C4-2B (cell line): ENCODE measurements around the gene PTPN11.
"Not testable (repeated sequence)": the region's sequence is repeated elsewhere in the genome, so short reads cannot be mapped to it uniquely, and the experiment has no call there.

Source experiments
- H3K27ac ChIP-seq: fragments of 450-650 bp; 2 replicates; pipeline ENCODE4 v1.5.1; 2017
- ZFX ChIP-seq: fragments of 450-650 bp; IDR thresholded peaks from 2 replicates; pipeline ENCODE4 v1.6.1; 2017
- TF ChIP-seq, protein P1 (sequence below): fragments of 450-650 bp; conservative IDR thresholded peaks from 2 replicates; pipeline ENCODE4 v1.5.1; 2017; ENCODE audit warnings: mild to moderate bottlenecking

The PTPN11 gene

GRCh38 chr12:112443916-112444315 lies 25.2 kb downstream of the PTPN11 start:
- no peak for TF ChIP-seq ZFX
- TF ChIP-seq, protein P1, sequence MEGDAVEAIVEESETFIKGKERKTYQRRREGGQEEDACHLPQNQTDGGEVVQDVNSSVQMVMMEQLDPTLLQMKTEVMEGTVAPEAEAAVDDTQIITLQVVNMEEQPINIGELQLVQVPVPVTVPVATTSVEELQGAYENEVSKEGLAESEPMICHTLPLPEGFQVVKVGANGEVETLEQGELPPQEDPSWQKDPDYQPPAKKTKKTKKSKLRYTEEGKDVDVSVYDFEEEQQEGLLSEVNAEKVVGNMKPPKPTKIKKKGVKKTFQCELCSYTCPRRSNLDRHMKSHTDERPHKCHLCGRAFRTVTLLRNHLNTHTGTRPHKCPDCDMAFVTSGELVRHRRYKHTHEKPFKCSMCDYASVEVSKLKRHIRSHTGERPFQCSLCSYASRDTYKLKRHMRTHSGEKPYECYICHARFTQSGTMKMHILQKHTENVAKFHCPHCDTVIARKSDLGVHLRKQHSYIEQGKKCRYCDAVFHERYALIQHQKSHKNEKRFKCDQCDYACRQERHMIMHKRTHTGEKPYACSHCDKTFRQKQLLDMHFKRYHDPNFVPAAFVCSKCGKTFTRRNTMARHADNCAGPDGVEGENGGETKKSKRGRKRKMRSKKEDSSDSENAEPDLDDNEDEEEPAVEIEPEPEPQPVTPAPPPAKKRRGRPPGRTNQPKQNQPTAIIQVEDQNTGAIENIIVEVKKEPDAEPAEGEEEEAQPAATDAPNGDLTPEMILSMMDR: no peak
- no peak overlapping the region for H3K27ac ChIP-seq

DNA sequence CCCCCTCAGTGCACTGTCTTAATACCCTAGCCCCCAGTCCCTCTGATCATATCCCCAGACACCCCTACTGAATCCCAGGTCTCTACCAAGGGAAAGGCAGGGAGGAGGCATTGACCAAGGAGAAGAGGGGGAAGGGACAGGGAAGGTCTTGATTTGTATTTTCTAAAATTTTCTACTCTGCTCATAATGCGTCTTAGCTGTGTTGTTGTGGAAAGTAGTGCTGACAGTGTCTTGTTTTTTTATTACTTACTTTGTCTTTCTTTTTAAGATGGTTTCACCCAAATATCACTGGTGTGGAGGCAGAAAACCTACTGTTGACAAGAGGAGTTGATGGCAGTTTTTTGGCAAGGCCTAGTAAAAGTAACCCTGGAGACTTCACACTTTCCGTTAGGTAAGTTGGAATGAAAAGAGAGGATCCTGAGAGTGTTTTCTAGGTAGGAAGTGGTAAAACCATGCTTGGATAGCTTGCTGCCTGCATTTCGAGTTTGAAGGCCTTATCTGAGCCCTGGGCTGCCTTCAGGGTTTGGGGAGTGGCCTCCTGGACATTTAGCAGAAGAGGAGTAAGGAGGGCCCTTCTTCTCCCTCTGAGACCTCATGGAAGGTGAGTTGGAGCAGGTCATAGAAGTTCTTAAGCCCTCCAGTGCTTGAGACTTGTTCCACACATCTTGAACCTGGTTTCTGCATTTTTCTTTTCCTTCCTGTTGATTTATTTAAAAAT lies 27.4 kb downstream of the PTPN11 start:
- TF ChIP-seq ZFX: no peak
- TF ChIP-seq, protein P1: no peak
- H3K27ac ChIP-seq: no peak overlapping the region

DNA sequence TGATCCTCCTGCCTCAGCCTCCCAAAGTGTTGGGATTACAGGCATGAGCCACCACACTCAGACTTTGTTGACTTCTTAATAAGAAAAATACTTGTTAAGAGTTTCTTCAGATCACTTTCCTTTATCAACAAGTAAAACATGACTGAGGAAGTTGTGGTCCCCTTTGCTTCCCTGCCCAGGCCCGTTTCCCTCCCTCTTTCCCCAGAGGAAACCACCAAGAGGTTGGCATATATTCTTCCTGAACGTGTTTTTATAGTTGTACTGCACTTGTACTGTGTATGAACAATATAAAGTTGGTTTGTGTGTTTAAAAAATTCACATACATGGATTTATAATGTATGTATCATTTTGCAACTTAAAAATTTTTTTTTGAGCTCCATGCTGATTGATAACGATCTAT lies 28.4 kb downstream of the PTPN11 start:
- H3K27ac ChIP-seq: no peak overlapping the region
- TF ChIP-seq, protein P1: no peak
- no peak for TF ChIP-seq ZFX

- not testable (repeated sequence) for H3K27ac ChIP-seq
Observed at GRCh38 chr12:112448165-112448564, 29.4 kb downstream of the PTPN11 start.

GRCh38 chr12:112450725-112451124 lies 32.0 kb downstream of the PTPN11 start:
- no peak for TF ChIP-seq ZFX
- TF ChIP-seq, protein P1: no peak
- no peak overlapping the region for H3K27ac ChIP-seq

DNA sequence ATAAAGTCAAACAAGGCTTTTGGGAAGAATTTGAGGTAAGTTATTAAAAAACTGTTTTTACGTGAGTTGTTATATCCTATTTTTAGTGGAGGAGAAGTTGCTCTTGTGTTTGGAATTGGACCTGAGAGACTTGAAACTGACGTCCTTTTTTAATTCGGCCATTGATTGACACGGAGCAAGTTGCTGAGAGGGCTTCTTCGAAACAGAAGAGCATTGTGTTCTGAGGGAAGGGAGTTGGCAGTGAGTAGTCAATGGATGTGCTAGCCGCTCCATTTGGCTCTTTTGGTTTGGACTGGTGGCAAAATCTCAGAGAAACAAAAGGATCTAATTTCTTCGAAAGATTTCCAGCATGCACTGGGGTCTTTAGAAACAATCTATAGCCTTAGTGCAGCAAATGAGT lies 37.3 kb downstream of the PTPN11 start:
- H3K27ac ChIP-seq: no peak overlapping the region
- TF ChIP-seq, protein P1: no peak
- no peak for TF ChIP-seq ZFX

GRCh38 chr12:112457142-112457541 lies 38.4 kb downstream of the PTPN11 start:
- not testable (repeated sequence) for H3K27ac ChIP-seq

GRCh38 chr12:112458330-112458729 lies 39.6 kb downstream of the PTPN11 start:
- TF ChIP-seq, protein P1: no peak
- no peak for TF ChIP-seq ZFX
- H3K27ac ChIP-seq: no peak overlapping the region
